GM12874 (cell line): ENCODE data around the gene HIPK4.

ENCODE experiments used
- CTCF ChIP-seq: IDR thresholded peaks from 2 replicates; pipeline ENCODE4 v1.5.1; 2011; ENCODE audit warnings: low read depth, mild to moderate bottlenecking, control low read depth, low read length, moderate library complexity; ENCODE audit not compliant: insufficient read depth

HIPK4 gene

GRCh38 chr19:40419066-40419612, 29.2 kb upstream of the HIPK4 start:
- TF ChIP-seq CTCF, result no peak

GRCh38 chr19:40418040-40418439, 28.1 kb upstream of the HIPK4 start:
- no peak for TF ChIP-seq CTCF

GRCh38 chr19:40417643-40417981, 27.6 kb upstream of the HIPK4 start:
- no peak for TF ChIP-seq CTCF

- TF ChIP-seq CTCF, result no peak
Observed at GRCh38 chr19:40416918-40417642, 27.1 kb upstream of the HIPK4 start.

GRCh38 chr19:40415768-40416167, 25.8 kb upstream of the HIPK4 start:
- TF ChIP-seq CTCF, result no peak

GRCh38 chr19:40414542-40415535, 24.9 kb upstream of the HIPK4 start:
- TF ChIP-seq CTCF, result no peak

GRCh38 chr19:40413291-40413845, 23.4 kb upstream of the HIPK4 start, which contains the start of gene PRX:
Gene PRX, minus strand, starts transcription at chr19:40413378. Its CDS starts 5,446 bp downstream, at chr19:40407932.
- no peak for TF ChIP-seq CTCF
